GM12878 (cell line): Measurements from ENCODE around the gene CACHD1. TPM values are rescaled to one million over a fixed set of nuclear protein-coding genes. Genes with fewer than 3 reads are reported as not detected.

Source experiments
- ATAC-seq: fragments of 200-7000 bp; cut with Tn5 transposase; 3 replicates; pipeline ENCODE4 v1.9.1; 2020; ENCODE audit warnings: mild to moderate bottlenecking, moderate library complexity
- BruUV-seq: library from RNA; stranded (reverse); fragments of 400-500 nt; replicated peaks from 2 replicates; lab custom pipeline; 2021; lab: Mats Ljungman, UMichigan
- CTCF ChIA-PET: fragments of 300-600 bp; sonication (Branson Sonifier 250); formaldehyde crosslinking; extraction: SDS; loops from one replicate; lab custom pipeline; 2021; ENCODE audit warnings: inconsistent platforms; lab: Yijun Ruan, JAX
- POLR2A ChIA-PET: fragments of 350-600 bp; formaldehyde crosslinking; extraction: SDS; loops from one replicate; lab custom pipeline; 2021; ENCODE audit warnings: inconsistent platforms; lab: Charles Lee
- RAD21 ChIA-PET: fragments of 300-600 bp; sonication (Branson Sonifier 250); formaldehyde crosslinking; loops from one replicate; lab custom pipeline; 2023; ENCODE audit warnings: antibody characterized with exemption; ENCODE audit not compliant: unreplicated experiment; lab: Charles Lee
- SMC1A ChIA-PET: fragments of 300-600 bp; sonication (Branson Sonifier 250); formaldehyde crosslinking; loops from one replicate; lab custom pipeline; 2023; ENCODE audit not compliant: unreplicated experiment, uncharacterized antibody; lab: Charles Lee
- DNase-seq: peaks from one replicate; pipeline ENCODE4 v3.0.0-alpha.2; 2011; ENCODE audit warnings: low read depth, low spot score
- FAIRE-seq: peaks from 3 replicates; lab custom pipeline; 2011; peaks lifted over from hg19 to GRCh38; lab: Jason Lieb, UNC
- H2AFZ ChIP-seq: 2 replicates; pipeline ENCODE4 v1.6.0; 2011; ENCODE audit warnings: low read depth, low read length, control low read depth; ENCODE audit not compliant: control insufficient read depth
- H3K27ac ChIP-seq: 2 replicates; pipeline ENCODE4 v1.5.1; 2011; ENCODE audit warnings: control low read depth; ENCODE audit not compliant: control insufficient read depth, insufficient read depth
- H3K27me3 ChIP-seq, 2 experiments: replicated peaks in 1 of 2; 2 replicates each; pipeline versions ENCODE4 v1.6.0 to v1.6.1; 2011; ENCODE audit warnings: low read length in 1 of 2; ENCODE audit not compliant: control insufficient read depth in 2 of 2, insufficient read depth in 2 of 2
- H3K36me3 ChIP-seq, 2 experiments: 2 replicates each; pipeline ENCODE4 v1.5.1; 2011; ENCODE audit warnings: low read length in 1 of 2; ENCODE audit not compliant: control insufficient read depth in 2 of 2, insufficient read depth in 2 of 2
- H3K4me1 ChIP-seq: 2 replicates; pipeline ENCODE4 v1.6.1; 2011; ENCODE audit warnings: mild to moderate bottlenecking, low read length, moderate library complexity, mixed read lengths; ENCODE audit not compliant: control insufficient read depth, insufficient read depth
- H3K4me2 ChIP-seq: 2 replicates; pipeline ENCODE4 v1.6.0; 2011; ENCODE audit warnings: control low read depth; ENCODE audit not compliant: control insufficient read depth, insufficient read depth
- H3K4me3 ChIP-seq: fragments of 200-600 bp; sonication (generic); 2 replicates; pipeline ENCODE4 v1.5.1; 2016
- H3K79me2 ChIP-seq: 2 replicates; pipeline ENCODE4 v1.6.0; 2011; ENCODE audit warnings: low read length; ENCODE audit not compliant: control insufficient read depth, insufficient read depth
- H3K9ac ChIP-seq: 2 replicates; pipeline ENCODE4 v1.8.0; 2011; ENCODE audit warnings: low read length, control low read depth, mixed read lengths; ENCODE audit not compliant: control insufficient read depth, insufficient read depth
- H3K9me3 ChIP-seq: replicated peaks from 3 replicates; pipeline ENCODE4 v1.5.1; 2011; ENCODE audit warnings: mild to moderate bottlenecking, low read length; ENCODE audit not compliant: control insufficient read depth, insufficient read depth
- H4K20me1 ChIP-seq: 2 replicates; pipeline ENCODE4 v1.6.0; 2011; ENCODE audit not compliant: control insufficient read depth, insufficient read depth
- ASH2L ChIP-seq: fragments of 300-600, 200-600 bp; sonication (generic); IDR thresholded peaks from 2 replicates; pipeline ENCODE4 v1.6.1; 2017; ENCODE audit warnings: low read depth, mild to moderate bottlenecking, borderline replicate concordance
- BACH1 ChIP-seq: fragments of 450-650 bp; IDR thresholded peaks from 2 replicates; pipeline ENCODE4 v1.6.1; 2017; ENCODE audit warnings: mild to moderate bottlenecking, borderline replicate concordance
- BRCA1 ChIP-seq: IDR thresholded peaks from 2 replicates; pipeline ENCODE4 v1.6.1; 2011; ENCODE audit warnings: low read depth, low read length, improper control_type of control experiment
- CREB1 ChIP-seq: IDR thresholded peaks from 2 replicates; pipeline ENCODE4 v1.6.1; 2012; ENCODE audit warnings: low read depth, mild to moderate bottlenecking, inconsistent platforms
- DPF2 ChIP-seq: fragments of 450-650 bp; IDR thresholded peaks from 2 replicates; pipeline ENCODE4 v1.6.1; 2017; ENCODE audit warnings: mild to moderate bottlenecking
- KDM1A ChIP-seq: fragments of 200-600 bp; sonication (generic); IDR thresholded peaks from 2 replicates; pipeline ENCODE4 v1.6.1; 2016; ENCODE audit warnings: borderline replicate concordance
- NBN ChIP-seq: fragments of 450-650 bp; IDR thresholded peaks from 2 replicates; pipeline ENCODE4 v1.6.1; 2016
- NR2F1 ChIP-seq: fragments of 450-650 bp; conservative IDR thresholded peaks from 2 replicates; pipeline ENCODE4 v1.6.1; 2017; ENCODE audit warnings: mild to moderate bottlenecking
- PAX8 ChIP-seq: fragments of 450-650 bp; IDR thresholded peaks from 2 replicates; pipeline ENCODE4 v1.6.1; 2017; ENCODE audit warnings: mild to moderate bottlenecking, moderate library complexity
- POU2F2 ChIP-seq: IDR thresholded peaks from 3 replicates; pipeline ENCODE4 v1.6.1; 2011; ENCODE audit warnings: low read depth, mild to moderate bottlenecking, low read length, borderline replicate concordance
- RCOR1 ChIP-seq: conservative IDR thresholded peaks from 2 replicates; pipeline ENCODE4 v1.6.1; 2012; ENCODE audit warnings: low read depth, low read length, improper control_type of control experiment
- SRF ChIP-seq, 2 experiments: IDR thresholded peaks; 2 replicates each; pipeline ENCODE4 v1.6.1; 2011; ENCODE audit warnings: low read depth in 2 of 2, low read length in 2 of 2, mild to moderate bottlenecking in 1 of 2, moderate library complexity in 1 of 2
- STAT1 ChIP-seq: fragments of 450-650 bp; conservative IDR thresholded peaks from 2 replicates; pipeline ENCODE4 v1.6.1; 2014; ENCODE audit warnings: antibody characterized with exemption, mild to moderate bottlenecking
- TCF7 ChIP-seq: IDR thresholded peaks from 2 replicates; pipeline ENCODE4 v1.6.1; 2014; ENCODE audit warnings: antibody characterized with exemption, borderline replicate concordance
- ZNF24 ChIP-seq: fragments of 450-650 bp; IDR thresholded peaks from 2 replicates; pipeline ENCODE4 v1.6.1; 2017; ENCODE audit warnings: antibody characterized with exemption, mild to moderate bottlenecking
- ZSCAN29 ChIP-seq: fragments of 450-650 bp; IDR thresholded peaks from 2 replicates; pipeline ENCODE4 v1.6.1; 2017; ENCODE audit warnings: mild to moderate bottlenecking, moderate library complexity
- WGBS: methylation state at CpG from one replicate; pipeline ENCODE4 v1.1.6; 2016; ENCODE audit warnings: low lambda C conversion rate; ENCODE audit not compliant: insufficient replicate concordance, insufficient coverage; ENCODE audit errors: missing lambda C conversion rate; 5-methylcytosine and 5-hydroxymethylcytosine counted together
- in situ Hi-C: fragments of 300-500 bp; cut with MboI; formaldehyde crosslinking; loops from 9 replicates; pipeline ENCODE4 v1.14.3; 2018; ENCODE audit warnings: mixed read lengths
- intact Hi-C: fragments of 100-400 bp; cut with micrococcal nuclease; formaldehyde crosslinking; loops from one replicate; pipeline ENCODE4 v1.14.2; 2022; ENCODE audit not compliant: unreplicated experiment
- polyA plus RNA-seq, 11 experiments: library from polyadenylated mRNA; depleted of rRNA in 4 of 11; unstranded in 6 of 11; stranded (reverse) in 5 of 11; fragments of >200 nt; fragmentation: Nextera tagmentation in 4 of 11; fragmentation: Illumina TruSeq in 1 of 11; extraction: Ambion mirVana in 4 of 11; extraction: Trizol in 1 of 11; gene quantifications; 1 replicate in 1 of 11; 2 replicates in 10 of 11; pipeline versions ENCODE4 v1.2.1 to v1.2.3, GENCODE V29; 2011 to 2016; ENCODE audit warnings: inconsistent platforms in 2 of 11, missing spikeins in 2 of 11, low read depth in 1 of 11
- total RNA-seq, 4 experiments: library from RNA; depleted of rRNA in 3 of 4; stranded (reverse); fragments of >200 nt in 3 of 4; fragmentation: Illumina TruSeq in 1 of 4; extraction: Trizol in 1 of 4; gene quantifications; 2 replicates each; pipeline versions ENCODE4 v1.2.1 to v1.2.3, GENCODE V29; 2013 to 2021
- TF ChIP-seq, protein P1 (sequence below): IDR thresholded peaks from 2 replicates; pipeline ENCODE4 v1.6.1; 2012; ENCODE audit warnings: mild to moderate bottlenecking, low read depth, low read length
- TF ChIP-seq, protein P2 (sequence below): fragments of 450-650 bp; IDR thresholded peaks from 2 replicates; pipeline ENCODE4 v1.6.1; 2017; ENCODE audit warnings: low read depth, mild to moderate bottlenecking, moderate library complexity
- TF ChIP-seq, protein P3 (sequence below): IDR thresholded peaks from 2 replicates; pipeline ENCODE4 v1.6.1; 2012; ENCODE audit warnings: low read depth, low read length, improper control_type of control experiment
- TF ChIP-seq, protein P4 (sequence below): fragments of 150-350 bp; IDR thresholded peaks from 2 replicates; pipeline ENCODE4 v1.6.1; 2014; ENCODE audit warnings: mild to moderate bottlenecking, low read depth, low read length

The CACHD1 gene
- total and polyA plus RNA-seq, 10 of the 15 experiments (the other 5 are each of a cell fraction or from before 2014, with no cell fraction given), result 0.03 TPM; not detected in 9

DNA sequence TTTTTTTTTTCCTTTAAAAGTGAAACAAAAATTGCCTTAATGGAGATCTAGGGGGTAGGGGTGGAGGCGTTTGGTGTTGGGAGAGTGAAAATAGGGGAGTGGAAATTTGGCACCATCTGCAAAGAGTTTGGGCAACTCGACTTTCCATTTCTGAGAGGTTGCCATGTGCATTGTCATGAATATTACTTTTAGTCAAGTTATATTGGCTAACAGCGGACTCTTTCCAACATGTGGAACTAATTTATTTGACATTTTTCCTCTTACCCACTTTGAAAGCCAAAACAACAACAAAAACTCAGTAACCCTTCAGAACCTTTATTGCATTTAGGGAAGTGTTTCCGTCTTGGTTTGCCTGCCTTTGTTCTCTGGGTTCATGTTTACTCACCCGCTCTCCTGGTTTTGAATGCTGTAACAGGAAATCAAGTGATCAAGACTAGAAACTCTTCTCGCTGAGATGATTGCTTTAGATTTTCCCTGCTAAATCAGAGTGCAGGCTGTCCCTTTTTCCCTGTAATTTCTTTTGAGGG is 70.4 kb downstream of the CACHD1 start:
- DNase-seq, result no peak
- no peaks in the 10 kb centered on the region for H4K20me1 ChIP-seq
- intact Hi-C loops (no loop called here), in situ Hi-C loops (no loop called here)
- no peak overlapping the region for H2AFZ ChIP-seq
- no peaks in the 10 kb centered on the region for H3K4me1 ChIP-seq
- H3K4me3 ChIP-seq, result no peak overlapping the region
- ChIA-PET CTCF (no interaction called here), POLR2A (no interaction called here), RAD21 (no interaction called here), SMC1A (no interaction called here)
- H3K4me2 ChIP-seq, result no peak overlapping the region
- H3K9ac ChIP-seq, result no peak overlapping the region
- TF ChIP-seq, protein P1, sequence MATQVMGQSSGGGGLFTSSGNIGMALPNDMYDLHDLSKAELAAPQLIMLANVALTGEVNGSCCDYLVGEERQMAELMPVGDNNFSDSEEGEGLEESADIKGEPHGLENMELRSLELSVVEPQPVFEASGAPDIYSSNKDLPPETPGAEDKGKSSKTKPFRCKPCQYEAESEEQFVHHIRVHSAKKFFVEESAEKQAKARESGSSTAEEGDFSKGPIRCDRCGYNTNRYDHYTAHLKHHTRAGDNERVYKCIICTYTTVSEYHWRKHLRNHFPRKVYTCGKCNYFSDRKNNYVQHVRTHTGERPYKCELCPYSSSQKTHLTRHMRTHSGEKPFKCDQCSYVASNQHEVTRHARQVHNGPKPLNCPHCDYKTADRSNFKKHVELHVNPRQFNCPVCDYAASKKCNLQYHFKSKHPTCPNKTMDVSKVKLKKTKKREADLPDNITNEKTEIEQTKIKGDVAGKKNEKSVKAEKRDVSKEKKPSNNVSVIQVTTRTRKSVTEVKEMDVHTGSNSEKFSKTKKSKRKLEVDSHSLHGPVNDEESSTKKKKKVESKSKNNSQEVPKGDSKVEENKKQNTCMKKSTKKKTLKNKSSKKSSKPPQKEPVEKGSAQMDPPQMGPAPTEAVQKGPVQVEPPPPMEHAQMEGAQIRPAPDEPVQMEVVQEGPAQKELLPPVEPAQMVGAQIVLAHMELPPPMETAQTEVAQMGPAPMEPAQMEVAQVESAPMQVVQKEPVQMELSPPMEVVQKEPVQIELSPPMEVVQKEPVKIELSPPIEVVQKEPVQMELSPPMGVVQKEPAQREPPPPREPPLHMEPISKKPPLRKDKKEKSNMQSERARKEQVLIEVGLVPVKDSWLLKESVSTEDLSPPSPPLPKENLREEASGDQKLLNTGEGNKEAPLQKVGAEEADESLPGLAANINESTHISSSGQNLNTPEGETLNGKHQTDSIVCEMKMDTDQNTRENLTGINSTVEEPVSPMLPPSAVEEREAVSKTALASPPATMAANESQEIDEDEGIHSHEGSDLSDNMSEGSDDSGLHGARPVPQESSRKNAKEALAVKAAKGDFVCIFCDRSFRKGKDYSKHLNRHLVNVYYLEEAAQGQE, result no peak
- no peak for TF ChIP-seq BACH1
- no peak for TF ChIP-seq RCOR1
- TF ChIP-seq, protein P2, sequence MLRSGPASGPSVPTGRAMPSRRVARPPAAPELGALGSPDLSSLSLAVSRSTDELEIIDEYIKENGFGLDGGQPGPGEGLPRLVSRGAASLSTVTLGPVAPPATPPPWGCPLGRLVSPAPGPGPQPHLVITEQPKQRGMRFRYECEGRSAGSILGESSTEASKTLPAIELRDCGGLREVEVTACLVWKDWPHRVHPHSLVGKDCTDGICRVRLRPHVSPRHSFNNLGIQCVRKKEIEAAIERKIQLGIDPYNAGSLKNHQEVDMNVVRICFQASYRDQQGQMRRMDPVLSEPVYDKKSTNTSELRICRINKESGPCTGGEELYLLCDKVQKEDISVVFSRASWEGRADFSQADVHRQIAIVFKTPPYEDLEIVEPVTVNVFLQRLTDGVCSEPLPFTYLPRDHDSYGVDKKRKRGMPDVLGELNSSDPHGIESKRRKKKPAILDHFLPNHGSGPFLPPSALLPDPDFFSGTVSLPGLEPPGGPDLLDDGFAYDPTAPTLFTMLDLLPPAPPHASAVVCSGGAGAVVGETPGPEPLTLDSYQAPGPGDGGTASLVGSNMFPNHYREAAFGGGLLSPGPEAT, result no peak
- TF ChIP-seq PAX8, result no peak
- no peak for TF ChIP-seq ZNF24
- TF ChIP-seq STAT1, result no peak
- TF ChIP-seq, protein P3, sequence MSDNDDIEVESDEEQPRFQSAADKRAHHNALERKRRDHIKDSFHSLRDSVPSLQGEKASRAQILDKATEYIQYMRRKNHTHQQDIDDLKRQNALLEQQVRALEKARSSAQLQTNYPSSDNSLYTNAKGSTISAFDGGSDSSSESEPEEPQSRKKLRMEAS, result no peak
- TF ChIP-seq, protein P4, sequence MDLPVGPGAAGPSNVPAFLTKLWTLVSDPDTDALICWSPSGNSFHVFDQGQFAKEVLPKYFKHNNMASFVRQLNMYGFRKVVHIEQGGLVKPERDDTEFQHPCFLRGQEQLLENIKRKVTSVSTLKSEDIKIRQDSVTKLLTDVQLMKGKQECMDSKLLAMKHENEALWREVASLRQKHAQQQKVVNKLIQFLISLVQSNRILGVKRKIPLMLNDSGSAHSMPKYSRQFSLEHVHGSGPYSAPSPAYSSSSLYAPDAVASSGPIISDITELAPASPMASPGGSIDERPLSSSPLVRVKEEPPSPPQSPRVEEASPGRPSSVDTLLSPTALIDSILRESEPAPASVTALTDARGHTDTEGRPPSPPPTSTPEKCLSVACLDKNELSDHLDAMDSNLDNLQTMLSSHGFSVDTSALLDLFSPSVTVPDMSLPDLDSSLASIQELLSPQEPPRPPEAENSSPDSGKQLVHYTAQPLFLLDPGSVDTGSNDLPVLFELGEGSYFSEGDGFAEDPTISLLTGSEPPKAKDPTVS, result no peak
- no peak for TF ChIP-seq SRF (IDR thresholded peaks at IDR 0.05; ENCODE audit: low read depth in 2 of 2, low read length in 2 of 2)
- no peak for TF ChIP-seq BRCA1
- no peak for TF ChIP-seq KDM1A
- no peak for TF ChIP-seq CREB1
- no peak for TF ChIP-seq ZSCAN29
- TF ChIP-seq NR2F1, result no peak
- TF ChIP-seq NBN, result no peak
- no peak for TF ChIP-seq TCF7
- no peak for TF ChIP-seq ASH2L
- TF ChIP-seq POU2F2, result no peak
- no peak for TF ChIP-seq DPF2
- no peaks in the 10 kb centered on the region for H3K36me3 ChIP-seq
- no peaks in the 10 kb centered on the region; a peak in 1 of 4 replicates for H3K27me3 ChIP-seq
- H3K79me2 ChIP-seq, result no peaks in the 10 kb centered on the region
- H3K9me3 ChIP-seq, result no peaks in the 10 kb centered on the region
- 25% methylated on average over 6 of the region's 6 CpGs for WGBS
- H3K27ac ChIP-seq, result no peak overlapping the region
- ATAC-seq, result no peak
- no peak for FAIRE-seq
- no TSS peak for BruUV-seq
